ENCODE measurements around the gene CPXM1.
"Not testable (repeated sequence)": the region's sequence is repeated elsewhere in the genome, so short reads cannot be mapped to it uniquely, and the experiment has no call there.

Gene CPXM1

DNA sequence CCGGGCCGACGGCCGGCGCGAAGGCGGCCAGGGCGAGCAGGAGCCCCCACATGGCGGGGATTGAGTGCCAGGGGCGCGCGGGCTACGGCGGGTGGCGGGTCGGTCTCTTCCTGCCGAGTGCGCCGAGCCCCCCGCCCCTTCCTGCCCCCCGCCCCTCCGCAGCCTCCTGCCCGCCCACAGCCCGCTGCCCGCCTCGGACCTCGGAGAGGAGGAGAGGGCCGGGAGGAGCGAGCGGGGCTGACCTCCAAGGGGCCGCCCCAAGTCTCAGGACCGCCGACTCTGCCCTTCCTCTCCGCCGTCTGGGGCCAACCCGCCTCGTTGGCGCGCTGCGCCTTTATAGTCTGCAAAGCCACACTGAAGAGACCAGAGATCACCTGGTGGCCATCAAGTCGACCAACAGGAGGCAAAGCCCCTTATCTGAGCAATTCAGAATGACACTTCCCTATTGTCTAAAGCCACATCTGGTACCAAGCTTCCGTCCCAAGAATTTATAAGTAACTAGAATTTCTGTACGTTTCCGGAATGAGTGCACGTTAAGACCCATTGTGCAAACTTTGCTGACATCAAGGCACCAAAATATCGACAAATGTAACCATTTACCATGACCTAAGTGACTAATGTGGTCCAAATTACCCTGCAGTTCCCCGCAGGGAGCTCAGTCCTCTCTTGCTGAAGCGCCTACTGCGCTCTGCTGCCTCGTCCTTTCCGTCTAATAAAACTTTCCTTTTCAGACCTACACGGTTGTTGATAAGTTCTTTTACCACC, at the start of gene CPXM1:
Gene CPXM1 (minus strand): TSS at position 107 of the 765 bp plus-strand sequence. CDS start 55 bp downstream, at position 52.
- DNase-seq, result no peak

DNA sequence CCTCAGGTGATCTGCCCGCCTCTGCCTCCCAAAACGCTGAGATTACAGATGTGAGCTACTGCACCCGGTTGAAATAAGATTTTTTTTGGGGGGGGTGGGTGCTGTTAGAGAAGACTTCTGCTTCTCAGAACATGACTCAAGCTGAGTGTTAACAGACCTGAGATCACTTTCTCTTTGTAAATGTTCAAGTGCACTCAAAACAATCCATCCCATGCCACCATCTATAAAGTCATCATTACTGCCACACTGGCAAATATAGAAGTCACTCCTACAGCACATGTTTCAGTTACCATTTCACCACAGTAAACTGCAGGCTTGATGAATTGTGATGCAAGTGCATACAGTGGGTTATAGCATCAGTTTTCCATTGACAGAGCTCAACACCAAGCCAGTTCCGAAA, 49.1 kb upstream of the CPXM1 start:
- DNase-seq, result peak; percentile 11

DNA sequence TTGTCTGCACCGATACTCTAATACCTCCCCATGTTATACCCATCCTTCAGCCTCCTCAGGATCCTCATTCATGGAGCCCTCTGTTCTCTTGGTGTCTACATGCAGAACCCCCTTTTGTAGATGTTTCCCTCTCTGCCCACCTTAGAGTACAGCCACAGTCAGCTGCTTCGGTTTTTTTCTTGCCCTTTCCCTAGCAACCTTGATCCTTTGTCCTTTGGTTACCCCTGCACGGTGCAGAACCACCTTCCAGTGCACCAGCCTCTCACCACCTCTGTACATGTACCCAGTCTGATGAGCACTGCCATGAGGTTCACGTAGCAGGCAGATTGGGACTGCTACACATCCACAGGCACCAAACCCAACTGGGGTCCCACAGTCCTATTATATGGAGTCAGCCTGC, 47.4 kb upstream of the CPXM1 start:
- DNase-seq, result no peak

DNA sequence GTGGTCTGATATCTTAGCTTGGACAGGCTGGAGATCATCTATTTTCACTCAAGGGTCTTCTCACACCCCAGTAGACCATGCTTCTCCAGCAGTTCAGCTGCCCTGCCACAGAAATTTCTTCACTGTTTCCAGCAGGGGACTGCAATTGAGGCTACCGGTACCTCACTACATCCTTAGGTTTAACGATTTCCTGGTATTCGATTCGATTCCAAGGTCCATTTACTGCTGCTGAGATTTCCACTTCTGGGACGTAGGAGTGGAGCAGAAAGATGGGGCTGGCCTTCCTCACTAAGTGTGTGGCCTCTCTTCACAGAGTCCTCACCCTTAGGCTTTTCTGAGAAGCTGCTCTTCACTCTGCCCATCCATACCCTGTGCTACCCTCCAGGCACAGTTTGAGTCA, 46.3 kb upstream of the CPXM1 start:
- no peak for DNase-seq

DNA sequence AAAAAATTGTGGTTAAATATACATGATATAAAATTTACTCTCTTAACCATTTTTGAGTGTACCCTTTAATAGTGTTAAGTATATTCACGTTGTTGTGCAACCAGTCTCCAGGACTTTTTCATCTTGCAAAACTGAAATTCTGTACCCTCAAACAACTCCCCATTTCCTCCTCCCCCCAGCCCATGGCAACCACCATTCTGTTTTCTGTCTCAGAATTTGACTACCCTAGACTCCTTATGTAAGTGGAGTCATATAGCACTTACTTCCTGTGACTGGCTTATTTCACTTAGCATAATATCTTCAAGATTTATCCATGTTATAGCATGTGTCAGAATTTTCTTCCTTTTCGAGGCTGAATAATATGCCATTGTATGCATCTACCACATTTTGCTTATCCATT, 45.2 kb upstream of the CPXM1 start:
- peak; percentile 20 for DNase-seq

DNA sequence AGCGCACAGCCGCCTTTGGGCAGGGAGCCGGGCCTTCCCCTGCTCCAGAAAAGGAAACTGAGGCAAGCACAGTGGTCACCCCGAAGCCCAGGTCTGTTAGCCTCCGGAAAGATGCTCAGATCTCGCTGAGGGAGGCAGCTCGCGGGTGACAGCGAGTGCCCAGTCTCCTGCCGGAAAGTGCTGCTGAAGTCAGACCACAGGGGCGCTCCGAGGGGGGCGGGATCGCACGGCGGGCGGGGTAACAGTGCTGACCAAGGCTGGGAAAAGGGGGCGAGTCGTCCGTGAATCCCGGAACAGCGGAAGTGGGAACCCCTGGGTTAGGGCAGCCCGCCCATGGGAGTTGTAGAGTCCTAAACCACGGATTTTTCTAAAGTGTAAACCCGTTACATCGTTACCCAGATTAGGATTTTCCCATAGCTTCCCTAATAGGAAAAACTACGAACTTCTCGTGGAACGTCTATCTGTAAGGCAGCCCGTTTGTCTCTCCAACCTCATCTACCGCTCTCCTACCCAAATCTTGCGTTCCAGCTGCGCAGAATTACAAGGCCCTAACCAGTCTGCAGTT, 40.6 kb upstream of the CPXM1 start:
- DNase-seq, result peak; percentile 36

DNA sequence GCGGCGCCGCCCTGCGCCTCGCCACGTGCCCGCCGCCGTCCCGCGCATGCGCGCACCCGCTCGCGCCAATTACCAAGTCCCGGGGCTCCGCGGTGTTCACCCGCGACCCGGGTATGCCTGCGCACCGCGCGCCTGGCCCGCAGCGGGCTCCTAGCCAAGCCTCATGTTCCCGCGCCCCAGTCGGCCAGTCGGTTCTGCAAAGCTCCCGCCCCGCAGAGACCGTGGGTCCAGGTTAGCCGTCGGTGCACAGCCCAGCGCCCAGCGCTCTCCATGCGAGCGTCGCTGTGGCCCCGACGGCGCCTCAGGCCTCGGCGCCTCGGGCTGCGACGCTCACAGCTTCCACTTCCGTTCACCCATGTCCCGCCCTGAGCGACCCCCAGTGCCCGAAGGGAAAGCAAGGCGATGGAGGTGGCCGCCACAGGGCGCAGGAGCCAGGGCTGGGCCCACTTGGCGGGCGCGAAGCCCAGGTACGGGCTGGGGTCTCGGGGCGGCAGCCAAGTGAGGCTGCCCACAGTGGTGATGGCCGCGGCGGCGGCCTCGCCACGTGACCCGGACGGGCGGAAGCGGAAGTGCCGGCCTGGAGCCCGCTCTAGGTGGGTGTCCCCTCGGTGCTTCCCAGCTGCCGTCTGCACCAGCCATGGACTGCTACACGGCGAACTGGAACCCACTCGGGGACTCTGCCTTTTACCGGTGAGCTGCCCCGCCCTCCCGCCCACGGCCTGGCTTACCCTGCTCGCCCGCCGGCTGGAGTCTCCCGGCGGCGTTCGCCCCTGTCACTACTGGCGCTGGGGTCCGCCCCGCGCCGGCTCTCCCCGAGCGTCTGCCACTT, 39.9 kb upstream of the CPXM1 start, which contains the start of the genes PCED1A and VPS16:
Gene PCED1A (minus strand): TSS at position 518 of the 829 bp plus-strand sequence. CDS start 743 bp downstream, outside the sequence.
Gene VPS16 (plus strand): TSS at position 608 of the 829 bp plus-strand sequence. CDS start 30 bp downstream, at position 638.
- DNase-seq, result peak; percentile 91

DNA sequence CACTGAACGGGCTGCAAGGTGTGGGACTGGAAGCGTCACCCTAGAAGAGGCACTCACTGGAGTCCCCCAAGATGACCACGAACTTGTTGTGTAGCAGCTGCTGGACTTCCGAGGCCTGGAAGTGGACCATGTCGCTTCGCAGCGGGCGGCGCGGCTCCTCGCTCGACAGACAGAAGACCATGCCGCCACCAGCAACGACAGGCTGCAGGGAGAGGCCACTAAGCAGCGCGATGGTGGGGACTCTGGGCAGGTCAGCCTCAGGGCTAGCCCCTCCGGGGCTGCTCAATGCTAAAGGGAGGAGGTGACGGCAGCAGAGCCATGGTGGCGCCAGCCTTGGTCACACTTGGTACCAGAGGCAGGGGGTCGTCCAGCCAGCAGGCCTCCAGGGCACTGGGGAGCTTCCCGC, 39.3 kb upstream of the CPXM1 start:
- DNase-seq, result no peak

DNA sequence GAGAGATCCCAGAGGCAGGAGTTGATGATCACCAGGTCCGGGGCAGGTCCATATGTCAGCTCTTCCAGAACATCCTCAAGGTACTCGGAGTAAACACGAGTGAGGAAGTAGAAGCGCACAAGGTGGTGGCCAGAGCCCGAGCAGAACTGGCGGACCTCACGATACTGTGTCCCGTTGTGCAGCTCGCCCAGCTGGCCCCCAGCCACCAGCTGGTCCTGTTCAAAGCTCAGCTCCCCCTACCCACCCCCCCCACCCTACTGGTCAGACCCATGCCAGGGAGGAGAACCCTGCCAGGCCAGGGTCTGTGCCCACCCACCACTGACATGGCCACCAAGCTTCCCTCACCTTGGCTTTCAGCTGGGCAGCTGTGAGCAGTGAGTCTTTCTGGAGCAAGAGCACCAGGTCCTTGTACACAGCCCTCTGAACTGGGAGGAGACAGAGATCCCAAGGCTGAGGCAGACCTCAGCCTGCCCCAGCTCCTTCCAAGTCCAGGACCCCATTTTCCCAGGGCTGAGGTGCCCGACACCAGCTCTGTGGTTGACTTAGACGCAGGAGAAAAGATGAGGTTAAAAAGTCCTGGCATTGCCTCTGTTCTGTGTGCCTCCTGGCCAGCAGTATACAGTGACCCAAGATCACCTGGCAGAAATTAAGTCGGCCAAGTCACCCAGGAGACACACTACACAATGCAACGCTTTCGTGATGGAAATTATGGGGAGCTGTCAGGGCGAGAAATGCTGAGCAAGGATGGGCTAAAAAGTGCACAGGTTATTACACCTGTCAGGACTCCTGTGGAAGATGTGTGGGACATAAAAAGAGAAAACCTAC, 38.6 kb upstream of the CPXM1 start:
- no peak for DNase-seq

DNA sequence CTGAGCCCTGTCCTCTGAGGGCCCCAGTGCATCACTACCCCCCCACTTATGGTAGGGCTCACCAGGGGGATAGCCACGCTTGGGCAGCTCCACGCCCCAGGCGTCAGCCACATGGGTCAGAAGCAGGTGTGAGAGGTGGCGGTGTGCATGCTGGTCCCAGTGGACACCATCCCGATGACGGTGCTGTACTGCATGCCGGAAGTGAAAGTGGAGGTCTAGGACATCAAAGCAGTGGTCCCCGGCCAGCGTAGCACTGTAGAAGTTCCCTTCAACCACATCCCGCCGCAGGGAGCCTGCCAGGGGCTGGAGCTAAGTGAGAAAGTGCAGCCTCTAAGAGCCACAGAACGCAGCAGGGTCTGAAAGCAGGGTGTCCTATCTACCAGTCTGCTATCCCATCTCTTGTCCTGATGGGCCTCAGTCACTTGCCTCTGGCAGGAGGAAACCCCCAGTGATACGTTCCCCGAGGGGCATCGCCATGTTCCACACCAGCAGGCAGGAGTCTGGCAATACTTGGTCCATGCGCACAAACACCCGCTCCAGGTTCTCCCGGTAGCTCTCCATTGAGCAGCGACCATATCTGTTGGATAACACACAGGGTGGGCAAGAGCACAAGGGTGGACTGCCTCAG, 37.9 kb upstream of the CPXM1 start:
- no peak for DNase-seq

DNA sequence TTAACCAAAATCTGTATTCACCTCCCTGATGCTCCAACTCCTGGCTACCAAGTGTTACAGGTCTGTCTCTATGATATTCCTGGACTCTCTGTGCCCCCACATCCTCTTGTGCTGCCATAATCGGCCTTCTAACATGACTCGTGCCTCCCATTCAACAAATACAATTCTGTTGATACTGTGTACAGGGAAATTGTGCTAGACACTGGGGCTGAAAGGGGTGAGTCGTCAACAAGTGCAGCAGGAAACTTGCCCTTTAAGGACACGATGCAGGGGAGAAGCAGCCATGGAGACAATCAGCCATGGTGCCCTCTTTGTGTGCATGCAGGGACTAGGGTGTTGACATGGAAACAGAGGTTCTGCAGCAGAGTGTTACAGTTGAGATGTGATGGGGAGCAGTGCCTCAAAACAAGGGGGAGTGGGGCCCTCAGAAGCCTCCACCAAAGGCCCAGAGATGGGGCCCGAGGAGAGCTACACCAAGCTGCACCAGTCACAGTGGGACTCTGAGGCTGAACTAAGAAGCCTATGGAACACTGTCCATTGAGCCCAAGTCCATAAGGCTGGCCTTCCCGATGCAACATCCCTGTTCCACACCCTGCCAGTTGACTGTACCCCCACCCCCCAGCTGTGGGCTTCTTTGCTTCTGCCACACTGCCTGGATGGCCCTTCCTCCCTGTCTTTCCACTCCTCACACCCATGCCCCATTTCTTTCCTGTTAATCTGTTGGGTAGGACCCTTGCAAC, 37.0 kb upstream of the CPXM1 start:
- DNase-seq, result no peak

DNA sequence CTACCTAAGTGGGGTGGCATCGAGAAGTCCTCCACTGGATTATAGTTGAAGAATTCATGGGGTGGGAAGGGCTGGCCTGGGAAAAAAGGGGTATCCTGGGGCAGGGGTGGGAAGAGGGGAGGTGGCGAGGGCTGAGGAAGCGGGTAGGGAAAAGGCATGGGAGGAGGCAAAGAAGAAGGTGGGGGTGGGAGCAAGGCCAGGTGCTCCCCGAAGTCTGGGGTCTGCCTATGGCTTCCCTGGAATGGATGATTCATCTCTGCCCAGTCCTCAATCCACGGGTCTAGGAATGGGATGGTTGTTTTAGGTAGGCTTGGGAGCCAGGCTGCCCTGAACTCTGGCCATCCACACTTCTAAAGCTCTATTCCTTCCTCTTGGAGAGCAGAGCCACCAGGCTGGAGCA, 35.6 kb upstream of the CPXM1 start:
- DNase-seq, result no peak

DNA sequence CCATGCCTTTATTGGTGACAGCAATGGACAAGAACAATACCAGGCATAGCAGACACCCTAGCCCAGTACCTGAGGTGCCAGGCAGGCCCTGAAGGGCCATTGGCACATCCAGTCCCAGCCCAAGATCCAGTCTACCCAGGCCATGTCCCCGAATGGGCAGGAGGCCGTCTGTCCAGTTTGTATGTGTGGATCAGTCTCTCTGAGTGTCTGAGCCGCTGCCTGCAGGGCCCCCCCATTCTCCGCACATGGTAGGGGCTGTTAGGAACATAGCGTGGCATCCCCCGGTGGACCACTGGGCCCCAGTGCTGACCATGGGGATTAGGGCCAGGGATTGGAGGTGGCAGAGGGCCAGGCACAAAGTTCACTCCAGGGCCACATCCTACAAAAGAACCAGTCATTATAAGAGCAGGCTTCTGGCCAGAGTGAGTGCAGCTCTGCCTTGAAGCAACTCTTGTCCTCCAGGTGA, 34.9 kb upstream of the CPXM1 start:
- no peak for DNase-seq

DNA sequence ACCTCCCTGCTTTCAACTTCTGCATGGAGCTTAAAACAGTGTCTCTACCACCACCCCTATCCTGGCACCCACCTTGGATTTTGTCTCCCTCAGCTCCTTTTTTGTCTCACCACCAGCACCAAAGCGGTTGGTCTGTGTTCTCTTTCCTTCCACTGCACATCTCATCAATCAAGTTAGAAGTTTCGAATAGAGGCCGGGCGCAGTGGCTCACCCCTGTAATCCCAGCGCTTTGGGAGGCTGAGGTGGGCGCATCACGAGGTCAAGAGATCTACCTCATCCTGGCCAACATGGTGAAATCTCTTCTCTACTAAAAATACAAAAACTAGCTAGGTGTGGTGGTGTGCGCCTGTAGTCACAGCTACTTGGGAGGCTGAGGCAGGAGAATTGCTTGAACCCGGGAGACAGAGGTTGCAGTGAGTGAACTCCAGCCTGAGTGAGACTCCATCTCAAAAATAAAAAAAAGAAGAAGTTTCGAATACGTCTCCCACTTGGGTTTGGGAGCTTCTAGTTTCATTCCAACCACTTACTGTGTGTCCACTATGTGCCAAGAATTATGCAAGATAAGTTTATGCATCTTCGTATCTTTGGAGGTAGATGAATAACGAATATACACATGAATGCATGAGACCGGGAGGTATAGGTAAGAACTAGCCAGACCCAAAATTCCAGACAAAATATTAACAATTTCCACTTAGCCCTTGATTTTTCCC, 34.1 kb upstream of the CPXM1 start:
- DNase-seq, result no peak

DNA sequence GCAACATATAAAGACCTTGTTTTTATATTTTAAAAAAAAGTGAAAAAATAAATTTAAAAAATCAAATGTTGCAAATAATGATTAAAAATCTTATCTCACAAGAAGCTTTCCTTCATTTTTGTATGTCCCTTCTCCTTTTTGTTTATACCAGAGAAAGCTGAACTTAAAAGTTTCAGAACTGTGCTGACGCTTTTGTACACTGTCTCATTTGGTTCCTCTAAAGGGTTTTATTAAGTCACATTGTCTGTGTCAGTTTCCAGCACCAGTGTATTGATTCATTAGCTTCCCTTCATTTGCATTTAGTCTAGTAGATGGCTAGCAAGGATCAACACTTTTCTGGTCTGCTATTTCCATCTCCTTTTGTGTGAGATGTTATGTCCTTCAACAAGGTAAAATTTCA, 33.3 kb upstream of the CPXM1 start:
- DNase-seq, result no peak

DNA sequence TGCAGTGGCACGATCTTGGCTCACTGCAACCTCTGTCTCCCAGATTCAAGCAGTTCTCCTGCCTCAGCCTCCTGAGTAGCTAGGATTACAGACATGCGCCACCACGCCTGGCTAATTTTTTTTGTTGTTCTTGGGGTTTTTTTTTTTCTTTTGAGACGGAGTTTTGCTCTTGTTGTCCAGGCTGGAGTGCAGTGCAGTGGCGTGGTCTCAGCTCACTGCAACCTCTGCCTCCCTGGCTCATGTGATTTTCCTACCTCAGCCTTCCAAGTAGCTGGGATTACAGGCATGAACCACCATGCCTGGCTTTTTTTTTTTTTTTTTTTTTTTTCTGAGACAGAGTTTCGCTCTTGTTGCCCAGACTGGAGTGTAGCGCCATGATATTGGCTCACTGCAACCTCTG, 30.8 kb upstream of the CPXM1 start:
- DNase-seq, result not testable (repeated sequence)

DNA sequence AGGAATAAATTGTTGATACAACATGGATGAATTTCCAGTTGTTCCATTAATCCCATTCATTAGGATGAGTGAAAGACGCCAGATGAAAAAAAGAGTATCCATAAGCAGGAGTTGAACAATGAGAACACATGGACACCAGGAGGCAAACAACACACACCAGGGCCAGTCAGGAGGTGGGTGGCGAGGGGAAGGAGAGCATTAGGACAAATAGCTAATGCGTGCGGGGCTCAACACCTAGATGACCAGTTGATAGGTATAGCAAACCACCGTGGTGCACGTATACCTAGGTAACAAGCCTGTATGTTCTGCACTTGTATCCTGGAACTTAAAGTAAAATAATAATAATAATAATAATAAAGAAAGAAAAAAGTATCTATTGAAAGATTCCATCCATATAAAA, 28.9 kb upstream of the CPXM1 start:
- DNase-seq, result no peak

DNA sequence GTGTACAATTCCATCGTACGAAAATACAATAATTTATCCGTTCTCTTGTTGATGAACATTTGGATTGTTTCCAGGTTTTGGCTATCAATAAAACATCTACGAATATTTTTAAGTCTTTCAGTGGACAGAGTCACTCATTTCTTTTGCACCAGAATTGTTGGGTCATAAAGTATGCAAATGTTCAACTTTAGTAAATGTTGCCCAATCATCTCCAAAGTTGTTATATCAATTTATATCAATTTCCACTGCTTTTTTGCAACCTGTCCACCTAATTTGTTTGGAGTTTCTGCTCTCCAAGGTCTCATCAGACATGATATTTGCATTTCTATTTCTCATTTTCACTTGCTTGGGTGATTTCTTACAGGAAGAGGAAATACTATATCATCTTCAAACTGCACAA, 26.2 kb upstream of the CPXM1 start:
- no peak for DNase-seq

DNA sequence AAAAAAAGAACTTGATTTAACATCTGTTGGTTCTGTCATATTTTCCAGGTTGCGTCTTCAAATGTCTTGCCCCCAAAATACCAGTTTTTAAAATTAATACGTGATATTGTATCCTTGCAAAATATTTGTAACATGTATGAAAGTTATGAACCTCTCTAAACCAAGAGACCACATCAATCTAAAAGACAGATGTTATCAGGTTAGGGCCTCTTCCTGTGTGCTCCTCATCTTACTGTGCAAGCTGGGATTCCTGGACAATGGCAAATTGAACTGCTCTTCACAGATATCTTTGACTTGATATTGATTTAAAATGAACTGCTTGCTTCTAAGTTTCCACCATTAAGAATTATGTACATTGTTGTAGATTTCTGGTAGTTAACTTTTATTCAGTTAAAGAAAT, 25.3 kb upstream of the CPXM1 start:
- peak; percentile 18 for DNase-seq

DNA sequence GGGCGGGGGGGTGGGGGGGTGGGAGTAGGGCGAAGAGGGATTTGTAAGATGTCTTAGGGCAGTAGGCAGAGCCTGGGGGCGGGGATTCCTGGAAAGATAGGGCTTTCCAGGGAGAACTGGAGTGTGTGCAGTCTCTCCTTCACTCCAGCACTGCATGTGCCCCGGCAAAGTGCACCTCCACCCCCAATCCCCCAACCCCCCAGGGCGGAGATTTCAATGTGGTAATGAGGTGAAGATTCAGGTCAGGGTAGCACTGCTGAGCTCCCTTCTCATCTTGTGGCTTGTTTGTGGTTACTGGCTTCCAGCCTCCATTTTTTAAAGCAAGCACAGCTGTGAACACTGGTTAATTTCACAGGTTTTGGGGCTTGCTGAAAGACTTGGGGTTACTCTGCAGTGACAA, 21.6 kb upstream of the CPXM1 start:
- DNase-seq, result peak; percentile 42

All from activated CD4-positive, alpha-beta T cell treated with anti-CD3 and anti-CD28 coated beads, Interleukin-2, amount 50 U/mL, for 16 hours (primary cell).